HG03457 (cell line): ENCODE measurements around the gene GCAT.

Experiments
- ATAC-seq: cut with Tn5 transposase; IDR thresholded peaks from one replicate; pipeline ENCODE4 v1.9.1; 2021; ENCODE audit warnings: moderate number of reproducible peaks; ENCODE audit not compliant: unreplicated experiment

Gene GCAT

GRCh38 chr22:37809672-37810333 is 2.1 kb downstream of the GCAT start:
- ATAC-seq, result no peak

GRCh38 chr22:37811867-37812266 is 4.1 kb downstream of the GCAT start:
- ATAC-seq, result no peak

- ATAC-seq, result no peak
These were observed 5.3 kb downstream of the GCAT start for GRCh38 chr22:37812869-37813678.

- no peak for ATAC-seq
These were observed 7.9 kb downstream of the GCAT start for GRCh38 chr22:37815593-37815992.

- no peak for ATAC-seq
These were observed 8.9 kb downstream of the GCAT start for GRCh38 chr22:37816543-37817180.

- no peak for ATAC-seq
These were observed 10.1 kb downstream of the GCAT start for GRCh38 chr22:37817705-37818408.

GRCh38 chr22:37818409-37819104 is 10.8 kb downstream of the GCAT start:
- ATAC-seq, result no peak

- no peak for ATAC-seq
These were observed 11.3 kb downstream of the GCAT start for GRCh38 chr22:37819105-37819433.

GRCh38 chr22:37820350-37820749 is 12.6 kb downstream of the GCAT start:
- ATAC-seq, result no peak

- ATAC-seq, result no peak
These were observed 14.5 kb downstream of the GCAT start for GRCh38 chr22:37822079-37822833.

- no peak for ATAC-seq
These were observed 15.6 kb downstream of the GCAT start, which contains the start of gene GALR3 for GRCh38 chr22:37823134-37823985. Gene GALR3 (plus strand): TSS chr22:37823382. CDS start chr22:37823407, 25 bp downstream.

GRCh38 chr22:37824674-37825641 is 17.2 kb downstream of the GCAT start:
- ATAC-seq, result no peak

- no peak for ATAC-seq
These were observed 19.3 kb downstream of the GCAT start for GRCh38 chr22:37827056-37827455.

GRCh38 chr22:37830093-37830842 is 22.5 kb downstream of the GCAT start:
- no peak for ATAC-seq

- no peak for ATAC-seq
These were observed 23.7 kb downstream of the GCAT start for GRCh38 chr22:37831472-37831871.

GRCh38 chr22:37832022-37832857 is 24.5 kb downstream of the GCAT start:
- no peak for ATAC-seq
